CD4-positive, alpha-beta T cell treated with Interleukin-17A for 4 hours (primary cell): ENCODE data around the gene PRPF40A.
A peak's percentile ranks its signal among the peaks of the same experiment; 100 is the strongest.
"Not testable (repeated sequence)": the region's sequence is repeated elsewhere in the genome, so short reads cannot be mapped to it uniquely, and the experiment has no call there.

Source experiments
- DNase-seq: peaks from one replicate; pipeline ENCODE4 v3.0.0-alpha.2; 2020; ENCODE audit warnings: mixed read lengths

PRPF40A gene

GRCh38 chr2:152717228-152718075, at the start of gene PRPF40A:
Gene PRPF40A, minus strand, starts transcription at chr2:152717461. Its CDS starts 22 bp downstream, at chr2:152717439.
- DNase-seq: peak; percentile 98

GRCh38 chr2:152766928-152767327, 49.7 kb upstream of the PRPF40A start:
- no peak for DNase-seq

GRCh38 chr2:152763651-152764050, 46.4 kb upstream of the PRPF40A start:
- DNase-seq: no peak

GRCh38 chr2:152763208-152763607, 45.9 kb upstream of the PRPF40A start:
- not testable (repeated sequence) for DNase-seq

GRCh38 chr2:152762202-152762601, 44.9 kb upstream of the PRPF40A start:
- no peak for DNase-seq

- DNase-seq: no peak
Measured at GRCh38 chr2:152761214-152761613, 44.0 kb upstream of the PRPF40A start.

GRCh38 chr2:152759290-152760072, 42.2 kb upstream of the PRPF40A start:
- DNase-seq: no peak

- no peak for DNase-seq
Measured at GRCh38 chr2:152755029-152755428, 37.8 kb upstream of the PRPF40A start.

- DNase-seq: not testable (repeated sequence)
Measured at GRCh38 chr2:152747751-152748150, 30.5 kb upstream of the PRPF40A start.

- no peak for DNase-seq
Measured at GRCh38 chr2:152743002-152743401, 25.7 kb upstream of the PRPF40A start.

GRCh38 chr2:152740743-152741328, 23.6 kb upstream of the PRPF40A start:
- DNase-seq: no peak

GRCh38 chr2:152739705-152740104, 22.4 kb upstream of the PRPF40A start:
- DNase-seq: not testable (repeated sequence)

- DNase-seq: no peak
Measured at GRCh38 chr2:152738438-152738837, 21.2 kb upstream of the PRPF40A start.

- not testable (repeated sequence) for DNase-seq
Measured at GRCh38 chr2:152737509-152737908, 20.2 kb upstream of the PRPF40A start.

- DNase-seq: peak; percentile 53
Measured at GRCh38 chr2:152730591-152731333, 13.5 kb upstream of the PRPF40A start.

- no peak for DNase-seq
Measured at GRCh38 chr2:152729844-152730243, 12.6 kb upstream of the PRPF40A start.

- DNase-seq: no peak
Measured at GRCh38 chr2:152723918-152724317, 6.7 kb upstream of the PRPF40A start.

- DNase-seq: not testable (repeated sequence)
Measured at GRCh38 chr2:152722639-152723038, 5.4 kb upstream of the PRPF40A start.

- no peak for DNase-seq
Measured at GRCh38 chr2:152720794-152721193, 3.5 kb upstream of the PRPF40A start.

- DNase-seq: no peak
Measured at GRCh38 chr2:152718909-152719645, 1.8 kb upstream of the PRPF40A start.

GRCh38 chr2:152718076-152718908, 1.0 kb upstream of the PRPF40A start, which contains the start of gene ARL6IP6:
Gene ARL6IP6, plus strand, starts transcription at chr2:152718620. Its CDS starts 5 bp downstream, at chr2:152718625.
- peak; percentile 92 for DNase-seq
